ENCODE data around the gene MEGF6.

The MEGF6 gene

GRCh38 chr1:3508757-3509415 is 102.4 kb downstream of the MEGF6 start:
- H3K79me1 ChIP-seq (replicated peaks; ENCODE audit: low read length, poor library complexity, severe bottlenecking): no peaks in the 10 kb centered on the region
- no peak overlapping the region for H2AK5ac ChIP-seq (ENCODE audit: low read length, severe bottlenecking)
- H3K27me3 ChIP-seq (ENCODE audit: control insufficient read depth in 1 of 2, insufficient read depth in 1 of 2, low read length in 2 of 2): peaks cover 0 to 29% of the 10 kb centered on the region in 2 experiments
- H4K8ac ChIP-seq (ENCODE audit: low read length): no peak overlapping the region
- H2AFZ ChIP-seq (ENCODE audit: low read depth, low read length): no peak overlapping the region
- H2BK5ac ChIP-seq (ENCODE audit: low read depth, low read length, poor library complexity, severe bottlenecking): no peak overlapping the region
- no peaks in the 10 kb centered on the region for H3K9me3 ChIP-seq (ENCODE audit: control insufficient read depth, low read length)
- no peak overlapping the region for H3K18ac ChIP-seq (ENCODE audit: low read depth in 1 of 2, low read length in 2 of 2)
- 93% methylated on average over 33 of the region's 33 CpGs for WGBS
- H3K14ac ChIP-seq (ENCODE audit: low read length in 2 of 2): no peak overlapping the region
- no peak overlapping the region for H3K4me2 ChIP-seq (ENCODE audit: low read length, poor library complexity, severe bottlenecking)
- H2BK120ac ChIP-seq (ENCODE audit: low read depth, low read length): no peak overlapping the region
- H4K91ac ChIP-seq (ENCODE audit: low read length): no peak overlapping the region
- no peak overlapping the region for H3K27ac ChIP-seq (ENCODE audit: low read length, poor library complexity, severe bottlenecking)
- H2BK12ac ChIP-seq (ENCODE audit: low read length in 2 of 2): no peak overlapping the region
- no peak overlapping the region for H2BK15ac ChIP-seq (ENCODE audit: low read depth, poor library complexity, severe bottlenecking)
- no peak for DNase-seq
- H3K23ac ChIP-seq (ENCODE audit: low read length in 2 of 2): no peak overlapping the region
- peaks cover 0 to 3% of the 10 kb centered on the region in 2 experiments for H3K36me3 ChIP-seq (ENCODE audit: control insufficient read depth in 1 of 2, insufficient read depth in 2 of 2, low read depth in 1 of 2, low read length in 2 of 2)
- H3K4me1 ChIP-seq (ENCODE audit: control insufficient read depth, insufficient read depth, low read depth, low read length): peaks cover 16% of the 10 kb centered on the region
- no peak overlapping the region for H3K4me3 ChIP-seq (ENCODE audit: insufficient read depth in 1 of 2, low read depth in 1 of 2, low read length in 2 of 2)
- H3K4ac ChIP-seq (ENCODE audit: low read depth in 1 of 2, low read length in 2 of 2): no peak overlapping the region
- no peak overlapping the region for H3K9ac ChIP-seq (ENCODE audit: low read length)

- Histone ChIP-seq H3K27ac (ENCODE audit: low read length, poor library complexity, severe bottlenecking) (no peak overlapping the region), H3K18ac (ENCODE audit: low read depth in 1 of 2, low read length in 2 of 2) (no peak overlapping the region), H3K9me3 (ENCODE audit: control insufficient read depth, low read length) (no peaks in the 10 kb centered on the region), H3K4me3 (ENCODE audit: insufficient read depth in 1 of 2, low read depth in 1 of 2, low read length in 2 of 2) (no peak overlapping the region), H4K8ac (ENCODE audit: low read length) (no peak overlapping the region), H2BK12ac (ENCODE audit: low read length in 2 of 2) (no peak overlapping the region), H3K36me3 (ENCODE audit: control insufficient read depth in 1 of 2, insufficient read depth in 2 of 2, low read depth in 1 of 2, low read length in 2 of 2) (peaks cover 0 to 3% of the 10 kb centered on the region in 2 experiments), H3K4me1 (ENCODE audit: control insufficient read depth, insufficient read depth, low read depth, low read length) (peaks cover 19% of the 10 kb centered on the region), H4K91ac (ENCODE audit: low read length) (no peak overlapping the region), H3K79me1 (replicated peaks; ENCODE audit: low read length, poor library complexity, severe bottlenecking) (no peaks in the 10 kb centered on the region), H2BK15ac (ENCODE audit: low read depth, poor library complexity, severe bottlenecking) (no peak overlapping the region), H3K9ac (ENCODE audit: low read length) (no peak overlapping the region), H2BK5ac (ENCODE audit: low read depth, low read length, poor library complexity, severe bottlenecking) (no peak overlapping the region), H2AK5ac (ENCODE audit: low read length, severe bottlenecking) (no peak overlapping the region), H3K27me3 (ENCODE audit: control insufficient read depth in 1 of 2, insufficient read depth in 1 of 2, low read length in 2 of 2) (peaks cover 0 to 29% of the 10 kb centered on the region in 2 experiments), H2AFZ (ENCODE audit: low read depth, low read length) (no peak overlapping the region), H3K4me2 (ENCODE audit: low read length, poor library complexity, severe bottlenecking) (no peak overlapping the region), H3K14ac (ENCODE audit: low read length in 2 of 2) (no peak overlapping the region), H3K23ac (ENCODE audit: low read length in 2 of 2) (no peak overlapping the region), H2BK120ac (ENCODE audit: low read depth, low read length) (no peak overlapping the region), H3K4ac (ENCODE audit: low read depth in 1 of 2, low read length in 2 of 2) (no peak overlapping the region)
- WGBS: 76% methylated on average over 11 of the region's 11 CpGs
- DNase-seq: no peak
Measured at GRCh38 chr1:3507636-3508275, 103.6 kb downstream of the MEGF6 start.

GRCh38 chr1:3506943-3507342 is 104.4 kb downstream of the MEGF6 start:
- no peak overlapping the region for H3K23ac ChIP-seq (ENCODE audit: low read length in 2 of 2)
- no peak overlapping the region for H2BK12ac ChIP-seq (ENCODE audit: low read length in 2 of 2)
- H3K79me1 ChIP-seq (replicated peaks; ENCODE audit: low read length, poor library complexity, severe bottlenecking): no peaks in the 10 kb centered on the region
- no peak overlapping the region for H3K4me3 ChIP-seq (ENCODE audit: insufficient read depth in 1 of 2, low read depth in 1 of 2, low read length in 2 of 2)
- H3K9me3 ChIP-seq (ENCODE audit: control insufficient read depth, low read length): no peaks in the 10 kb centered on the region
- WGBS: 73% methylated on average over 7 of the region's 7 CpGs
- H3K14ac ChIP-seq (ENCODE audit: low read length in 2 of 2): no peak overlapping the region
- peaks cover 21% of the 10 kb centered on the region for H3K4me1 ChIP-seq (ENCODE audit: control insufficient read depth, insufficient read depth, low read depth, low read length)
- DNase-seq: no peak
- no peak overlapping the region for H2BK5ac ChIP-seq (ENCODE audit: low read depth, low read length, poor library complexity, severe bottlenecking)
- no peak overlapping the region for H4K8ac ChIP-seq (ENCODE audit: low read length)
- no peak overlapping the region for H3K4me2 ChIP-seq (ENCODE audit: low read length, poor library complexity, severe bottlenecking)
- H4K91ac ChIP-seq (ENCODE audit: low read length): no peak overlapping the region
- no peak overlapping the region for H2BK15ac ChIP-seq (ENCODE audit: low read depth, poor library complexity, severe bottlenecking)
- H2AFZ ChIP-seq (ENCODE audit: low read depth, low read length): no peak overlapping the region
- H2BK120ac ChIP-seq (ENCODE audit: low read depth, low read length): no peak overlapping the region
- no peak overlapping the region for H3K27ac ChIP-seq (ENCODE audit: low read length, poor library complexity, severe bottlenecking)
- peaks cover 0 to 29% of the 10 kb centered on the region in 2 experiments for H3K27me3 ChIP-seq (ENCODE audit: control insufficient read depth in 1 of 2, insufficient read depth in 1 of 2, low read length in 2 of 2)
- H3K36me3 ChIP-seq (ENCODE audit: control insufficient read depth in 1 of 2, insufficient read depth in 2 of 2, low read depth in 1 of 2, low read length in 2 of 2): peaks cover 0 to 3% of the 10 kb centered on the region in 2 experiments
- H2AK5ac ChIP-seq (ENCODE audit: low read length, severe bottlenecking): no peak overlapping the region
- H3K4ac ChIP-seq (ENCODE audit: low read depth in 1 of 2, low read length in 2 of 2): no peak overlapping the region
- H3K18ac ChIP-seq (ENCODE audit: low read depth in 1 of 2, low read length in 2 of 2): no peak overlapping the region
- H3K9ac ChIP-seq (ENCODE audit: low read length): no peak overlapping the region

- no peaks in the 10 kb centered on the region for H3K79me1 ChIP-seq (replicated peaks; ENCODE audit: low read length, poor library complexity, severe bottlenecking)
- H2BK15ac ChIP-seq (ENCODE audit: low read depth, poor library complexity, severe bottlenecking): no peak overlapping the region
- WGBS: 92% methylated on average over 15 of the region's 15 CpGs
- peaks cover 0 to 29% of the 10 kb centered on the region in 2 experiments for H3K27me3 ChIP-seq (ENCODE audit: control insufficient read depth in 1 of 2, insufficient read depth in 1 of 2, low read length in 2 of 2)
- H2AK5ac ChIP-seq (ENCODE audit: low read length, severe bottlenecking): no peak overlapping the region
- no peak overlapping the region for H2AFZ ChIP-seq (ENCODE audit: low read depth, low read length)
- H3K9ac ChIP-seq (ENCODE audit: low read length): no peak overlapping the region
- no peak overlapping the region for H4K8ac ChIP-seq (ENCODE audit: low read length)
- H3K4me3 ChIP-seq (ENCODE audit: insufficient read depth in 1 of 2, low read depth in 1 of 2, low read length in 2 of 2): no peak overlapping the region
- no peak overlapping the region for H3K4me2 ChIP-seq (ENCODE audit: low read length, poor library complexity, severe bottlenecking)
- H2BK120ac ChIP-seq (ENCODE audit: low read depth, low read length): no peak overlapping the region
- no peak overlapping the region for H3K14ac ChIP-seq (ENCODE audit: low read length in 2 of 2)
- H2BK12ac ChIP-seq (ENCODE audit: low read length in 2 of 2): no peak overlapping the region
- no peak overlapping the region for H3K18ac ChIP-seq (ENCODE audit: low read depth in 1 of 2, low read length in 2 of 2)
- H3K23ac ChIP-seq (ENCODE audit: low read length in 2 of 2): no peak overlapping the region
- H3K4me1 ChIP-seq (ENCODE audit: control insufficient read depth, insufficient read depth, low read depth, low read length): peaks cover 22% of the 10 kb centered on the region
- H3K9me3 ChIP-seq (ENCODE audit: control insufficient read depth, low read length): no peaks in the 10 kb centered on the region
- H3K36me3 ChIP-seq (ENCODE audit: control insufficient read depth in 1 of 2, insufficient read depth in 2 of 2, low read depth in 1 of 2, low read length in 2 of 2): peaks cover 0 to 3% of the 10 kb centered on the region in 2 experiments
- H2BK5ac ChIP-seq (ENCODE audit: low read depth, low read length, poor library complexity, severe bottlenecking): no peak overlapping the region
- H3K27ac ChIP-seq (ENCODE audit: low read length, poor library complexity, severe bottlenecking): no peak overlapping the region
- no peak for DNase-seq
- no peak overlapping the region for H4K91ac ChIP-seq (ENCODE audit: low read length)
- no peak overlapping the region for H3K4ac ChIP-seq (ENCODE audit: low read depth in 1 of 2, low read length in 2 of 2)
Measured at GRCh38 chr1:3506041-3506440, 105.3 kb downstream of the MEGF6 start.
